Panc1 (cell line): ENCODE results near the gene HEPACAM.

Source experiments
- POLR2AphosphoS5 ChIP-seq: IDR thresholded peaks from 2 replicates; pipeline ENCODE4 v1.6.1; 2012; ENCODE audit warnings: mild to moderate bottlenecking, low read depth, low read length, moderate library complexity
- SIN3A ChIP-seq: IDR thresholded peaks from 2 replicates; pipeline ENCODE4 v1.6.1; 2012; ENCODE audit warnings: low read depth, mild to moderate bottlenecking, low read length, moderate library complexity, borderline replicate concordance; ENCODE audit not compliant: insufficient read depth
- TCF7L2 ChIP-seq: IDR thresholded peaks from 2 replicates; pipeline ENCODE4 v1.6.1; 2011; ENCODE audit warnings: mild to moderate bottlenecking, low read depth, low read length, inconsistent platforms
- TF ChIP-seq, protein P1 (sequence below): fragments of 450-650 bp; IDR thresholded peaks from 2 replicates; pipeline ENCODE4 v1.5.1; 2017; ENCODE audit warnings: mild to moderate bottlenecking
- TF ChIP-seq, protein P2 (sequence below), 2 experiments: IDR thresholded peaks; 2 replicates each; pipeline ENCODE4 v1.6.1; 2011 to 2012; ENCODE audit warnings: low read depth in 2 of 2, control low read depth in 1 of 2, low read length in 1 of 2, mild to moderate bottlenecking in 1 of 2, moderate library complexity in 1 of 2; ENCODE audit not compliant: insufficient read depth in 1 of 2

- TF ChIP-seq, protein P1, sequence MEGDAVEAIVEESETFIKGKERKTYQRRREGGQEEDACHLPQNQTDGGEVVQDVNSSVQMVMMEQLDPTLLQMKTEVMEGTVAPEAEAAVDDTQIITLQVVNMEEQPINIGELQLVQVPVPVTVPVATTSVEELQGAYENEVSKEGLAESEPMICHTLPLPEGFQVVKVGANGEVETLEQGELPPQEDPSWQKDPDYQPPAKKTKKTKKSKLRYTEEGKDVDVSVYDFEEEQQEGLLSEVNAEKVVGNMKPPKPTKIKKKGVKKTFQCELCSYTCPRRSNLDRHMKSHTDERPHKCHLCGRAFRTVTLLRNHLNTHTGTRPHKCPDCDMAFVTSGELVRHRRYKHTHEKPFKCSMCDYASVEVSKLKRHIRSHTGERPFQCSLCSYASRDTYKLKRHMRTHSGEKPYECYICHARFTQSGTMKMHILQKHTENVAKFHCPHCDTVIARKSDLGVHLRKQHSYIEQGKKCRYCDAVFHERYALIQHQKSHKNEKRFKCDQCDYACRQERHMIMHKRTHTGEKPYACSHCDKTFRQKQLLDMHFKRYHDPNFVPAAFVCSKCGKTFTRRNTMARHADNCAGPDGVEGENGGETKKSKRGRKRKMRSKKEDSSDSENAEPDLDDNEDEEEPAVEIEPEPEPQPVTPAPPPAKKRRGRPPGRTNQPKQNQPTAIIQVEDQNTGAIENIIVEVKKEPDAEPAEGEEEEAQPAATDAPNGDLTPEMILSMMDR: no peak
- no peak for TF ChIP-seq POLR2AphosphoS5
- no peak for TF ChIP-seq TCF7L2
- TF ChIP-seq, protein P2, sequence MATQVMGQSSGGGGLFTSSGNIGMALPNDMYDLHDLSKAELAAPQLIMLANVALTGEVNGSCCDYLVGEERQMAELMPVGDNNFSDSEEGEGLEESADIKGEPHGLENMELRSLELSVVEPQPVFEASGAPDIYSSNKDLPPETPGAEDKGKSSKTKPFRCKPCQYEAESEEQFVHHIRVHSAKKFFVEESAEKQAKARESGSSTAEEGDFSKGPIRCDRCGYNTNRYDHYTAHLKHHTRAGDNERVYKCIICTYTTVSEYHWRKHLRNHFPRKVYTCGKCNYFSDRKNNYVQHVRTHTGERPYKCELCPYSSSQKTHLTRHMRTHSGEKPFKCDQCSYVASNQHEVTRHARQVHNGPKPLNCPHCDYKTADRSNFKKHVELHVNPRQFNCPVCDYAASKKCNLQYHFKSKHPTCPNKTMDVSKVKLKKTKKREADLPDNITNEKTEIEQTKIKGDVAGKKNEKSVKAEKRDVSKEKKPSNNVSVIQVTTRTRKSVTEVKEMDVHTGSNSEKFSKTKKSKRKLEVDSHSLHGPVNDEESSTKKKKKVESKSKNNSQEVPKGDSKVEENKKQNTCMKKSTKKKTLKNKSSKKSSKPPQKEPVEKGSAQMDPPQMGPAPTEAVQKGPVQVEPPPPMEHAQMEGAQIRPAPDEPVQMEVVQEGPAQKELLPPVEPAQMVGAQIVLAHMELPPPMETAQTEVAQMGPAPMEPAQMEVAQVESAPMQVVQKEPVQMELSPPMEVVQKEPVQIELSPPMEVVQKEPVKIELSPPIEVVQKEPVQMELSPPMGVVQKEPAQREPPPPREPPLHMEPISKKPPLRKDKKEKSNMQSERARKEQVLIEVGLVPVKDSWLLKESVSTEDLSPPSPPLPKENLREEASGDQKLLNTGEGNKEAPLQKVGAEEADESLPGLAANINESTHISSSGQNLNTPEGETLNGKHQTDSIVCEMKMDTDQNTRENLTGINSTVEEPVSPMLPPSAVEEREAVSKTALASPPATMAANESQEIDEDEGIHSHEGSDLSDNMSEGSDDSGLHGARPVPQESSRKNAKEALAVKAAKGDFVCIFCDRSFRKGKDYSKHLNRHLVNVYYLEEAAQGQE (IDR thresholded peaks at IDR 0.05; ENCODE audit: insufficient read depth in 1 of 2, low read depth in 2 of 2, low read length in 1 of 2): no peak
- no peak for TF ChIP-seq SIN3A
Observed at GRCh38 chr11:124898711-124899110, 37.1 kb downstream of the HEPACAM start.
